GM10847 (cell line): ENCODE measurements around the gene PRKN.

Experiments
- POLR2A ChIP-seq: IDR thresholded peaks from 2 replicates; pipeline ENCODE4 v1.6.1; 2011; ENCODE audit not compliant: insufficient read length; ENCODE audit errors: extremely low read depth

The PRKN gene

DNA sequence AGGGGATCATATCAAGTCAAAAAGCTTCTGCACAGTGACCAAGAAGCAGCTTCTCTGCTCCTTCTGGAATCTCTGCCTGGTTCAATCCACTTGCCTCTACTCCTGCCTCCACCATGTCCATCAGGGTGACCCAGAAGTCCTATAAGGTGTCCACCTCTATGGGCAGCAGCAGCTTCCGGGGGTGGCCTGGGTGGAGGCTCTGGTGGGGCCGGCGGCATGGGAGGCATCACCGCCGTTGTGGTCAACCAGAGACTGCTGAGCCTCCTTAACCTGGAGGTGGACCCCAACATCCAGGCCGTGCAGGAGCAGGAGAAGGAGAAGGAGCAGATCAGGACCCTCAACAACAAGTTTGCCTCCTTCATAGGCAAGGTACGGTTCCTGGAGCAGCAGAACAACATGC is 159.3 kb downstream of the PRKN start:
- no peak for TF ChIP-seq POLR2A

GRCh38 chr6:162562041-162562440 is 165.5 kb downstream of the PRKN start:
- TF ChIP-seq POLR2A, result no peak

GRCh38 chr6:162560891-162561290 is 166.7 kb downstream of the PRKN start:
- no peak for TF ChIP-seq POLR2A

GRCh38 chr6:162554531-162554930 is 173.0 kb downstream of the PRKN start:
- no peak for TF ChIP-seq POLR2A

DNA sequence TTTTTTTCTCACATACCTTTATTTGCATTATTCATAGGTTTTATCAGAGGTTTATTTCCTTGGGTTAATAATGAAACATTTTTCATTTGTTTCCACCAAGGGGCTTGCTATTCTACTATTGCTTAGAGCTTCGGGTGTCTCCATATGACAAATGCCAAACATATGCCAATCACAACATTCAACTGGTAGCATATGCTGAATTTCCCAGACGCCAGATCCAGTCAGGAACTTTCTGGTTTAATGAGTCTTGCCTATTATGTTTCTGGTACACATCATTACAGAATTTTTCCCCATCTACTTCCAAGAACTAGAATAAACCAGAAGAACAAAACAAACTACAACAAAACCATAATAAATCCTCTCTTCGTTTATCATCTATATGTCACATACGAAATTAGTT is 180.7 kb downstream of the PRKN start:
- no peak for TF ChIP-seq POLR2A

GRCh38 chr6:162543221-162543620 is 184.3 kb downstream of the PRKN start:
- no peak for TF ChIP-seq POLR2A

- no peak for TF ChIP-seq POLR2A
These were observed 186.5 kb downstream of the PRKN start for GRCh38 chr6:162541019-162541601.

GRCh38 chr6:162539321-162539720 is 188.2 kb downstream of the PRKN start:
- no peak for TF ChIP-seq POLR2A

DNA sequence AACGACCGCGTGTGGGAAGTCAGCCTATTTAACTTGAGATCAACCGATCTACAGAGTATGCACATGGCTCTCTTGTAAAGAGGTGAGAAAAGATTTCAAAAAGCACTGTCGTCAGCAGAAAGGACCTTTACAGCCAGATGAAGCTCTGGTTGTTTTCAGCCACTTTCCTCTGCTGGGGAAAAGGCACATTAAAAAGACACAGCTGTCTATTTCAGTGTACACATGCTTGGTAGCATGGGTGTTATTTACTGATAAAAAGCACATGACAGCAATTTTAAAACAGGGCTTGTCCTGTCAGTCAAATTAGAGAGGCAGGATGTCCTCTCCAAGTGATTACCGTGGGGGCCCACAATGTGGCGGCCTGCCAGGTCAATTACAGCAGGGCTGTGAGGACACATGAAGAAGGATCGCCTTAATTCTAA is 188.9 kb downstream of the PRKN start:
- no peak for TF ChIP-seq POLR2A

DNA sequence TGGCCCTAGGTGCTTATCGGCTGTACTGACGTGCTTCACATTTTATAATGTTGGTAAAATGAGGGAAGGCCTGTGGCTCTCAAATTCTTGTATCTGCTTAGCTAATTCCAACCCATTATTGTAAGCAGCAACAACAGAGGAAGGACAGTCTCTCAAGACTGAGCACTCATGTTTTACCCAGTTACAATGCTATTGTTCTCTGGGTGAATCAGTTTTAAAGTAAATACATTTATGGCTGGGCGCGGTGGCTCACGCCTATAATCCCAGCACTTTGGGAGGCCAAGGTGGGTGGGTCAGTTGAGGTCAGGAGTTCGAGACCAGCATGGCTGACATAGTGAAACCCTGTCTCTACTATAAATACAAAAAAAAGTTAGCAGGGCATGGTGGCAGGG is 194.6 kb downstream of the PRKN start:
- TF ChIP-seq POLR2A, result no peak

DNA sequence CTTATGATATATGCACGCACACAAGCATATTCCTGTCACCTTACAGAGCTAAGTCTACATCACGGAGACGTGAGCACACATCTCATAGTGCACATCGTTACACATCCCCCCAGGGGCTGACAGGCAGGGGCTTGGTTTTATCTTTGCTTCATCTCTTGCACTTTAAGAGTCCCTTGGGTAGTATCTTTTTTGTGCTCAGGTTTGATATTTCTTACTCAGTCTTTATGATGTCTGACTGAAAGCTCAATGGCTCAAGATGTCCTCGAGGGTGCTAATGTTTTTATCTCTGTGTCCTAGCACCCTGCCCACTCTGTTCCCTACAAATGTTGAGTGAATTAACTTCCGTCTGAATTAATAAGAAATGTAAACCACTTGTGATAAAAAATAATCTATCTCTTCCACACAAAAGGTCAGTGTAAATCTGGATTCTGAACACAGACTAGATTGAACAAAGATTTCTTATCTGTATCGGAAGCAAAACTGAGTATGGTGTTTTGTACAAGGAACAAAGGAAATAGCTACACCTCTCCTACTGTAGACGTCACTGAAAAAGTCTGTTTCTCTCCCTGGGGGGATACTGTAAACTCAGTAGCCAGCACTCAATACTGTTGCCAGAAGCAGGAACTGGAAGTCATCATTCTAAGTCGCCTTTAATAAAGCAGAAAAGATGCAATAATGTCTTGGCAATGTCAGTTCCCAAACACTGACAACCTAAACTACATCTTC is 195.1 kb downstream of the PRKN start:
- no peak for TF ChIP-seq POLR2A

DNA sequence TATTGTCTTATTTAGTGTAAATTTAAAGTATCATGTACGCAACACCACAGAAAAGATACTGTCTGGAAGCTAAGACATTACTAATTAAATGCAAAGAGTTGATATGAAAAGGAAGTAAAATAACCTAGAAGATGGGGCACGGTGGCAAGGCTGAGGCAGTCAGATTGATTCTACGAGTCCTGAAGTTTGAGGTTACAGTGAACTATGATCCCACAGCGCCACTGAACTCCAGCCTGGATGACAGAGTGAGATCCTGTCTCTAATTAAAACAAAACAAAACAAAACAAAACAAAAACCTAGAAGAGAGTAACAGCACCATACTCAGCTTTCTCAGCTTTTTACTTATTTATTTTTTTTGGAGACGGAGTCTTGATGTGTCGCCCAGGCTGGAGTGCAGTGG is 199.0 kb downstream of the PRKN start:
- TF ChIP-seq POLR2A, result no peak

DNA sequence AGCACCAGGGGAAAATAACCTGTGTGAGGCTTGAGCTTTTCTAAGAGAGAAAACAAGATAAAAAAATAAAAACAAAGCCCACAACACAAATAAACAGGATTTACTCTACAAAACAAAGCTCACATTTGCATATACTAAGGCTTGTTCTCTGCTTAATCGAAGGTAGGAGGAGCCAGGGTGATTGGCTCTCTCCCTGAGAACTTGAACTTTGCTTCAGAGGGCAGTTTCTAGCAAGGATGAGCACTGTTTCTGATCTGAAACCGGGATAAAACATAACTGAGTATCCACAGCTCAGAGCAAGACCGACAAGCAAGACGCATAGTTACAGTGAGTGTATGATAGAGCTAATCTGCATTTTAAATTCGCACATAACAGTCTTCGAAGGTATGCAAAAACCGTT is 200.6 kb downstream of the PRKN start:
- no peak for TF ChIP-seq POLR2A

GRCh38 chr6:162525181-162525580 is 202.4 kb downstream of the PRKN start:
- TF ChIP-seq POLR2A, result no peak

DNA sequence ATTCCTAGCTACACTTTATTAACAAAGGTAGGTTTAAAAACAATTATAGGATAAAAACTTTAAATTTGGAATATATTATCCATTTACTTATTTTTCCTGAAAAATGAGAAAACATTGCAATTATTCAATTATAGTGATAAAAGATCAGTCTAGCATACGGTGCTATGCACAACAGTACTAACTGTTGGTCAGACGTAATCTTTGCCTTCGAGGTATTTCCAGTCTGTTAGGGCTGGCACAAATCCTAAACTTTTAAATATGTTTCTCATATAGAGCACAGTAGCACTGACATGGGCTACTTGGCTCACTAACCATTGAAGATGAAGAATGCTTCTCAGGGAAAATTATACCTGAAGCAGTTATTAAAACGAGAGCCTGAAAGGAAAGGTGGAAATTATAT is 214.8 kb downstream of the PRKN start:
- TF ChIP-seq POLR2A, result no peak

GRCh38 chr6:162497389-162497788 is 230.2 kb downstream of the PRKN start:
- no peak for TF ChIP-seq POLR2A

GRCh38 chr6:162493917-162494316 is 233.6 kb downstream of the PRKN start:
- no peak for TF ChIP-seq POLR2A

- TF ChIP-seq POLR2A, result no peak
These were observed 235.9 kb downstream of the PRKN start for GRCh38 chr6:162491637-162492036.
